ENCODE data around the gene USP32. TPM values are rescaled to one million over a fixed set of nuclear protein-coding genes. Genes with fewer than 3 reads are reported as not detected.

Gene USP32
- total and polyA plus RNA-seq, 2 of the 8 experiments (the other 6 are each of a cell fraction or from before 2014, with no cell fraction given) = 29.6 to 112 TPM

DNA sequence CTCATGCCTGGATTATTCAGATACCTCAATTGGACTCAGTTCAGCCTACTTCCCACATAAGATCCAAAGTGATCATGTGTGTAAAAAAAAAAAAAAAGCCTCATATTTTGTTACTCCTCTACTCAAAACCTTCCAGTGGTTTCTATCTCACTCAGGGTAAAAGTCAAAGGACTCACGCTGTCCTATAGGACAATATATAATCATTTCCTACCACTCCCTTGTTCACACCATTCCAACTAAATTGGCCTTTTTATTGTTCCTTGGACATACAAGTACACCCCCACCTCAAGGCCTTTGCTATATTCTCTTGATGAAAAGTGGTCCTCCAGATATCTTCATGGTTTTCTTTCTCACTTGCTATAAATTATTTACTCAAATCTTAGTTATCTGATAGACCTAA, 99.2 kb downstream of the USP32 start (continued):
- TF ChIP-seq, protein P1, sequence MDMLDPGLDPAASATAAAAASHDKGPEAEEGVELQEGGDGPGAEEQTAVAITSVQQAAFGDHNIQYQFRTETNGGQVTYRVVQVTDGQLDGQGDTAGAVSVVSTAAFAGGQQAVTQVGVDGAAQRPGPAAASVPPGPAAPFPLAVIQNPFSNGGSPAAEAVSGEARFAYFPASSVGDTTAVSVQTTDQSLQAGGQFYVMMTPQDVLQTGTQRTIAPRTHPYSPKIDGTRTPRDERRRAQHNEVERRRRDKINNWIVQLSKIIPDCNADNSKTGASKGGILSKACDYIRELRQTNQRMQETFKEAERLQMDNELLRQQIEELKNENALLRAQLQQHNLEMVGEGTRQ (IDR thresholded peaks at IDR 0.05; ENCODE audit: low read length) = no peak
